HG03045 (cell line): ENCODE results near the gene ACTR3C.

ENCODE experiments used
- ATAC-seq: cut with Tn5 transposase; IDR thresholded peaks from one replicate; pipeline ENCODE4 v1.9.1; 2021; ENCODE audit warnings: mild to moderate bottlenecking, moderate library complexity; ENCODE audit not compliant: unreplicated experiment

ACTR3C gene

GRCh38 chr7:150322833-150323681 is at the start of gene ACTR3C, which contains the start of gene LRRC61:
Gene ACTR3C (minus strand): TSS chr7:150323545. CDS start chr7:150295296, 28,249 bp downstream.
Gene LRRC61 (plus strand): TSS chr7:150323355. CDS start chr7:150336862, 13,507 bp downstream.
- ATAC-seq: peak; percentile 62

- ATAC-seq: no peak
Measured at GRCh38 chr7:150372271-150373048, 49.1 kb upstream of the ACTR3C start.

GRCh38 chr7:150371996-150372270 is 48.6 kb upstream of the ACTR3C start:
- ATAC-seq: no peak

GRCh38 chr7:150371131-150371995 is 48.0 kb upstream of the ACTR3C start:
- no peak for ATAC-seq

- ATAC-seq: no peak
Measured at GRCh38 chr7:150370612-150371071, 47.3 kb upstream of the ACTR3C start.

DNA sequence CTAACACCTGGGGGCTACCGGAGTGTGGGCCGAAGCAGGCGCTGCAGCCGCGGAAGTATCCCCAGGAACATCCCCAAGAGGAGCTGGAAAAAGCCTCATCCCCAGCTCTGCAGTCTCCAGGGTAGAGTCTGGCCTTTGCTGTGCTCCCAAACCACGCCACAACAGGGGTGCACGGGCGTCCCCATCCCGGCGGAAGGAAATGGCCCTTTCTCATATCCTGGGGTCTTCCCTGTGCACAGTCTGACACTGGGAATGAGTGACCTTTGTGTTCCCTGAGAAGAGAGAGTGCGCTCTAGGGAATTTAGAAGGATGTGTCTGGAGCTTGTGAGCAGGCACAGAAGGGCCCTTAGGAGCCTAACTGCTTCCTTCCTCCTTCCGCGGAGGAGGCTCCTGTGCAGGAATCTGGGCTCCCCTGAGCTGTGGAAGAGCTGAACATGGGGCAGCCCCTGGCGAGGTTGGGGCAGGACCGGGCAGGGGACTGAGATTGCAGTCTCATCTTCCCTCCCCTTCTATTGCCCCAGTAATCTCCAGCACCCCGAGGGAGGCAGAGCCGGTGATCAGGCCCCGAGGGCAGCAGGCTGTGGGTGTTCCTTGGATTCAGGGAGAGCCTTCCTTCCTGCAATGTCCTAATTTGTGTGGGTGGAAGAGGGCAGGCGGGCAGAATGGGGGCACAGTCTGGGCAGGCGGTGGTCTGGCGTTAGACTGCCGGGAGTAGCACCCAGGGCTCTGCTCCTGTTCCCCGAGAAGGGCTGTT is 46.6 kb upstream of the ACTR3C start:
- ATAC-seq: no peak

DNA sequence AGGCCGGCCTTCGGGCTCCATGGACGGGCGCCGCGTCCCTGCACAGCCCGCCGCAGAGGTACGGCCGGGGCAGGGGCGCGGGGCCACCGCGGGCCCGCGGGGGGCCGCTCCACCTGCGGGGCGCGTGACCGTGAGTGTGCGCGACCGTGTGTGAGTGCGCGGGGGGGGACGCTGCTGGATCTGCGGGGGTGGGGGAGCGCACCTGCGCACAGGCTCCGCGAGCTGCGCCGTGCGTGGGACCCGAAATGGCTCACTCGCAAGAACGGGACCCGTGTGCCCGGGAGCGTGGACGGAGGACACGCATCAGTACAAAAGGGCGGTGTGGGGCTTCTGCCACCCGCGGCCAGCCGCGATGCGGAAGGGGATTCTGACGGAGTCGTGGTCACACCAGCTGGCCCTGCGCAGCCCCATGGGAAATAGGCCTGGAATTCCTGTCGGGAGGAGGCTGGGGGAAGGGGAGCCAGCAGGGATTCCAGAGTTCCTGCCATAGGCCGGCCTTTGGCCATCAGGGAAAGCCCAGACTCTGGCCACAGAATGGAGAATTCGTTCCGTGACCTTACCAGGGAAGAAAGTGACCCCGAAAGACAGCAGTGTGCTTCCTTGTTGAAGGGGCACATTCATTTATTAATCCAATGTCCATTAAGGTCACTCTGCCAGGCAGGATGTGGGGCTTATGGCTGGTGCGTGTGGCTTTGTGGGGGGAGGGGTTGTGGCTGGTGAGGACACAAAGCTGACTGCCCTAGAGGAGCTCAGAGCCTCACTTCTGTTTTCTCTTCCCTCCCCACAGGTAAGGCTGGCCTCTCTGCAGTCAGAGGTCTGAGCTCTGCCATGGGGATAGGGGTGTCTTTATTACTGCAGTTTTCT is 45.8 kb upstream of the ACTR3C start:
- ATAC-seq: peak; percentile 37

- ATAC-seq: peak; percentile 51
Measured at GRCh38 chr7:150368096-150368883, 44.9 kb upstream of the ACTR3C start, which contains the start of gene REPIN1. Gene REPIN1 (plus strand): TSS chr7:150368822. CDS start chr7:150369712, 890 bp downstream.

DNA sequence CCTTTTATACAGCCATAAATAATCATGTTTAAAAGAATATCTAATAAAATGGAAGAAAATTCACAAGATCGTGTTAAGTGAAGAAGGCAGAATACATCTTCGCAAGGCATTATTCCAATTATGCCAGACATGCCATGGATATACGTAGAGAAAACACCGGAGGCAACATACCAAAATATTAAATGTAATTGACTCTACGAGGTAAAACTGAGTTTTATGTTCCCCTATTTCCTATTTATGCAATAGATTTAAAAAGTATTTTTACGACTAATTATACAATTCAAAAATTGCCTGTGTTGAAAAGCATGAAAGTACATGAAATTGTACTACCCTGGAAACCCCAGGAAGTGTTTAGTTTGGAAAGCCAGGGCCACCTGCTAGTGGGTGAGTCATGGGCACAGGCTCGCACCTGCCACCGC is 44.3 kb upstream of the ACTR3C start:
- ATAC-seq: no peak

- ATAC-seq: no peak
Measured at GRCh38 chr7:150365673-150366398, 42.5 kb upstream of the ACTR3C start.

DNA sequence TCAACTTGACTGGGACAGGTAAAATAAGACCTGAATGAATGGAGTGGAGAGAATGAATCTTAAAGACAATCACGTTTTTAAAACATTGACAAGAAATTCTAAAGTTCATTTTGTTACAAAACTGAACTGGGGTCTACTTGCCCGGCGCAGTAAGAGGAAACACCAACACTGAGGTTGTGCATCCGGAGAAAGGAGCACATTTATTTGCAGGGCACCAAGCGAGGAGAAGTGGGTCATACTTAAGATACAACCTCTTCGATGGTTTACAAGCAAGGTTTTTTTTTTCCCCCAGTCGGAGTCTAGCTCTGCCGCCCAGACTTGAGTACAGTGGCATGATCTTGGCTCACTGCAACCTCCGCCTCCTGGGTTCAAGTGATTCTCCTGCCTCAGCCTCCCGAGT is 41.8 kb upstream of the ACTR3C start:
- no peak for ATAC-seq

- ATAC-seq: no peak
Measured at GRCh38 chr7:150363872-150364271, 40.5 kb upstream of the ACTR3C start.

DNA sequence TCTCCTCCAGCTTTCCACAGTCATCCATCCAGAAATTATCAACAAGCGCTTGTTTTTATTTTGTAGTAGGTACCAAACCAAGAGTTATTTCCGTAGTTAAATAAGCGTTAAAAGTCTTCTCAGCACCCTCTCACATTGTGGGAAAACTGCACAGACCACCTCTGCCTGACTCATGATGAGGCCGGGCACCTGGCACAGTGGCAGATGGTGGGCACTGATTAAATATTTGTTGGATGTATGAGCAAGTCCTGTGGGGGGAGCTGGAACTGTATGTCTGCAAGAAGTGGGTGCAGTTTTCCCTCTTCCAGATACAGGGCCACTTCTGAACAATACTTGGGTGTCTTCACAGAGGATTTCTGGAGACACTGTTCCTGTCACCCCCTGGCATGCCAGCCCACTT is 40.0 kb upstream of the ACTR3C start:
- no peak for ATAC-seq

GRCh38 chr7:150361807-150362621 is 38.7 kb upstream of the ACTR3C start:
- no peak for ATAC-seq

GRCh38 chr7:150361402-150361801 is 38.1 kb upstream of the ACTR3C start:
- no peak for ATAC-seq

DNA sequence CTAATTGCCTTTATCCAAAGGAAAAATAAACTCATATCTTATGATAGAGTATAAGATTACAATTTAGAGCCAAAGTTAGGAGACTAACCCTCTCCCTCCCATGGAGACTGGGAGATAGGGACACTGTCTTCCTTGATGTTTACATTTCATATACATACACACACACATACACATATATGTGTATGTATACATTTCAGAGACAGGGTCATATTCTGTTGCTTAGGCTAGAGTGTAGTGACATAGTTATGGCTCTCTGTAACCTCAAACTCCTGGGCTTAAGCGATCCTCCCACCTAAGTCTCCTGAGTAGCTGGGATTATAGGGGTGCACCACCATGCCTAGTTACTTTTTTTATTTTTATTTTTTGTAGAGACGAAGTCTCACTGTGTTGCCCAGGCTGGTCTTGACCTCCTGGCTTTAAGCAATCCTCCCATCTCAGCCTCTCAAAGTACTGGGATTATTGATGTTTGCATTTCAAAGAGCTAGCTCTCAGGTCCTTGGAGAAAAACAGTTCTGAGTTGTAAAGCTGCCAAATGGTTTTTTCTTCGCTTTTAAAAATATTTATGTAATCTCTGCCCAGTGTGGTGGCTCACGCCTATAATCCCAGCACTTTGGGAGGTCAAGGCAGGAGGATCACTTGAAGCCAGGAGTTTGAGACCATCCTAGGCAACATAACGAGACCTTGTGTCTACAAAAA is 37.2 kb upstream of the ACTR3C start:
- no peak for ATAC-seq
